HCT116 (cell line): ENCODE data around the gene TMEM181. TPM values are rescaled to one million over a fixed set of nuclear protein-coding genes. Genes with fewer than 3 reads are reported as not detected.

ENCODE experiments used
- ATAC-seq: fragments of 200-7000 bp; cut with Tn5 transposase; 2 replicates; pipeline ENCODE4 v1.9.1; 2020; ENCODE audit warnings: mild to moderate bottlenecking, moderate library complexity
- BruUV-seq: library from RNA; stranded (reverse); fragments of 400-500 nt; replicated peaks from 2 replicates; lab custom pipeline; 2021; lab: Mats Ljungman, UMichigan
- CTCF ChIA-PET: fragments of 300-600 bp; sonication (Branson Sonifier 250); formaldehyde crosslinking; loops from one replicate; lab custom pipeline; 2021; ENCODE audit warnings: antibody characterized with exemption; lab: Charles Lee
- POLR2A ChIA-PET: fragments of 300-600, 350-600 bp; sonication (Branson Sonifier 250); formaldehyde crosslinking; loops from one replicate; lab custom pipeline; 2021; ENCODE audit warnings: antibody characterized with exemption; lab: Charles Lee
- RAD21 ChIA-PET, 2 experiments: fragments of 300-600 bp; sonication (Branson Sonifier 250); formaldehyde crosslinking; loops; one replicate each; lab custom pipeline; 2023; ENCODE audit warnings: low total read pairs in 2 of 2; ENCODE audit not compliant: uncharacterized antibody in 2 of 2, unreplicated experiment in 2 of 2, low non-redundant PET in 1 of 2; lab: Charles Lee
- DNase-seq: peaks from one replicate; pipeline ENCODE4 v3.0.0-alpha.2; 2010; ENCODE audit warnings: low read depth, low spot score
- H2AFZ ChIP-seq: fragments of 200-600 bp; shearing (Covaris generic), sonication (generic); 2 replicates; pipeline ENCODE4 v1.6.1; 2017; ENCODE audit warnings: low read depth, mixed run types, mixed read lengths, antibody characterized with exemption, low read length; ENCODE audit not compliant: poor library complexity, severe bottlenecking
- H3K27ac ChIP-seq: 2 replicates; pipeline ENCODE4 v1.5.1; 2012; ENCODE audit warnings: low read depth, low read length
- H3K27me3 ChIP-seq: fragments of 200-600 bp; sonication (generic); 2 replicates; pipeline ENCODE4 v1.6.1; 2016; ENCODE audit warnings: mixed run types, low read length, mixed read lengths; ENCODE audit not compliant: insufficient read depth
- H3K36me3 ChIP-seq, 2 experiments: fragments of 200-500 bp in 1 of 2; fragments of 200-600 bp in 1 of 2; sonication (Bioruptor generic) in 1 of 2; sonication (generic) in 1 of 2; 2 replicates each; pipeline versions ENCODE4 v1.5.1 to v1.6.1; 2014 to 2016; ENCODE audit warnings: low read length in 2 of 2, inconsistent platforms in 1 of 2, mixed read lengths in 1 of 2, mixed run types in 1 of 2; ENCODE audit not compliant: insufficient read depth in 2 of 2, control insufficient read depth in 1 of 2
- H3K4me1 ChIP-seq, 2 experiments: fragments of 200-600 bp in 1 of 2; sonication (generic) in 1 of 2; 2 replicates each; pipeline versions ENCODE4 v1.5.1 to v1.6.1; 2012 to 2017; ENCODE audit warnings: low read length in 2 of 2, inconsistent platforms in 1 of 2, mild to moderate bottlenecking in 1 of 2, mixed read lengths in 1 of 2, mixed run types in 1 of 2, moderate library complexity in 1 of 2; ENCODE audit not compliant: insufficient read depth in 2 of 2, control insufficient read depth in 1 of 2
- H3K4me2 ChIP-seq: fragments of 200-600 bp; sonication (generic); 2 replicates; pipeline ENCODE4 v1.6.1; 2017; ENCODE audit warnings: mixed run types, low read length, mixed read lengths
- H3K4me3 ChIP-seq, 2 experiments: fragments of 200-600 bp in 1 of 2; sonication (generic) in 1 of 2; replicated peaks in 1 of 2; 2 replicates each; pipeline ENCODE4 v1.5.1; 2011 to 2016; ENCODE audit warnings: low read length in 2 of 2, control low read depth in 1 of 2, low read depth in 1 of 2, mild to moderate bottlenecking in 1 of 2, mixed read lengths in 1 of 2, mixed run types in 1 of 2
- H3K79me2 ChIP-seq: fragments of 200-600 bp; sonication (generic); 2 replicates; pipeline ENCODE4 v1.6.1; 2017; ENCODE audit warnings: mild to moderate bottlenecking, mixed run types, low read length, moderate library complexity, mixed read lengths; ENCODE audit not compliant: insufficient read depth
- H3K9ac ChIP-seq: fragments of 200-600 bp; sonication (generic); 2 replicates; pipeline ENCODE4 v1.6.1; 2016; ENCODE audit warnings: low read length, mixed read lengths
- H3K9me2 ChIP-seq: fragments of 200-600 bp; sonication (generic), shearing (Covaris generic); 2 replicates; pipeline ENCODE4 v1.6.1; 2017; ENCODE audit warnings: mixed run types, mild to moderate bottlenecking, moderate library complexity; ENCODE audit not compliant: insufficient read depth
- H3K9me3 ChIP-seq, 2 experiments: fragments of 200-500 bp in 1 of 2; fragments of 200-600 bp in 1 of 2; sonication (Bioruptor generic) in 1 of 2; sonication (generic) in 1 of 2; 2 replicates each; pipeline ENCODE4 v1.6.1; 2014 to 2017; ENCODE audit warnings: low read length in 2 of 2, mixed read lengths in 2 of 2, inconsistent platforms in 1 of 2, low read depth in 1 of 2, mild to moderate bottlenecking in 1 of 2, mixed run types in 1 of 2, moderate library complexity in 1 of 2; ENCODE audit not compliant: control insufficient read depth in 1 of 2, insufficient read depth in 1 of 2
- H4K20me1 ChIP-seq: fragments of 200-600 bp; sonication (generic), shearing (Covaris generic); 2 replicates; pipeline ENCODE4 v1.6.1; 2017; ENCODE audit warnings: mixed run types, mild to moderate bottlenecking, moderate library complexity; ENCODE audit not compliant: insufficient read depth
- CBX3 ChIP-seq: IDR thresholded peaks from 2 replicates; pipeline ENCODE4 v1.6.1; 2012; ENCODE audit warnings: low read depth
- CEBPB ChIP-seq: IDR thresholded peaks from 2 replicates; pipeline ENCODE4 v1.6.1; 2012; ENCODE audit warnings: low read depth
- CTCF ChIP-seq, 3 experiments: fragments of 200-600 bp in 1 of 3; sonication (generic) in 1 of 3; IDR thresholded peaks in 2 of 3; conservative IDR thresholded peaks in 1 of 3; 2 replicates each; pipeline ENCODE4 v1.5.1; 2012 to 2017; ENCODE audit warnings: low read depth in 2 of 3, low read length in 2 of 3, antibody characterized with exemption in 1 of 3, borderline replicate concordance in 1 of 3, control low read depth in 1 of 3, mild to moderate bottlenecking in 1 of 3, mixed read lengths in 1 of 3, mixed run types in 1 of 3, moderate library complexity in 1 of 3; ENCODE audit not compliant: insufficient read depth in 1 of 3
- EGR1 ChIP-seq: IDR thresholded peaks from 2 replicates; pipeline ENCODE4 v1.6.1; 2012; ENCODE audit warnings: low read depth
- ELF1 ChIP-seq: IDR thresholded peaks from 2 replicates; pipeline ENCODE4 v1.6.1; 2012; ENCODE audit warnings: low read depth, borderline replicate concordance
- EZH2 ChIP-seq: fragments of 200-600 bp; sonication (generic); IDR thresholded peaks from 2 replicates; pipeline ENCODE4 v1.6.1; 2017; ENCODE audit warnings: antibody characterized with exemption, mixed run types
- EZH2phosphoT487 ChIP-seq: fragments of 200-600 bp; IDR thresholded peaks from 2 replicates; pipeline ENCODE4 v1.6.1; 2018; ENCODE audit warnings: antibody characterized with exemption, borderline replicate concordance
- FOSL1 ChIP-seq: IDR thresholded peaks from 2 replicates; pipeline ENCODE4 v1.6.1; 2012; ENCODE audit warnings: low read depth
- JUND ChIP-seq: IDR thresholded peaks from 2 replicates; pipeline ENCODE4 v1.6.1; 2012
- MAX ChIP-seq: IDR thresholded peaks from 2 replicates; pipeline ENCODE4 v1.6.1; 2012
- POLR2A ChIP-seq: IDR thresholded peaks from 2 replicates; pipeline ENCODE4 v1.7.0; 2011; ENCODE audit warnings: borderline replicate concordance; ENCODE audit not compliant: insufficient read depth, insufficient read length; ENCODE audit errors: extremely low read depth
- POLR2AphosphoS5 ChIP-seq: IDR thresholded peaks from 2 replicates; pipeline ENCODE4 v1.6.1; 2011; ENCODE audit warnings: mild to moderate bottlenecking, low read depth, low read length, moderate library complexity
- RAD21 ChIP-seq: IDR thresholded peaks from 2 replicates; pipeline ENCODE4 v1.6.1; 2012; ENCODE audit warnings: low read depth, mild to moderate bottlenecking
- SP1 ChIP-seq: IDR thresholded peaks from 2 replicates; pipeline ENCODE4 v1.6.1; 2012; ENCODE audit warnings: low read depth
- SRF ChIP-seq: IDR thresholded peaks from 2 replicates; pipeline ENCODE4 v1.6.1; 2012; ENCODE audit warnings: low read depth
- TCF7L2 ChIP-seq: IDR thresholded peaks from 2 replicates; pipeline ENCODE4 v1.7.0; 2011; ENCODE audit warnings: borderline replicate concordance, inconsistent platforms; ENCODE audit not compliant: insufficient read depth, insufficient read length; ENCODE audit errors: extremely low read depth
- ZFX ChIP-seq: fragments of 450-650 bp; IDR thresholded peaks from 2 replicates; pipeline ENCODE4 v1.6.1; 2017
- intact Hi-C: fragments of 100-400 bp; cut with micrococcal nuclease; formaldehyde crosslinking; loops from 2 replicates; pipeline ENCODE4 v1.10.0; 2022
- total RNA-seq: library from RNA; stranded (reverse); gene quantifications from one replicate; pipeline ENCODE4 v1.2.1, GENCODE V29; 2021; ENCODE audit not compliant: unreplicated experiment
- TF ChIP-seq, protein P1 (sequence below): IDR thresholded peaks from 2 replicates; pipeline ENCODE4 v1.6.1; 2011; ENCODE audit warnings: mild to moderate bottlenecking, low read length, moderate library complexity; ENCODE audit not compliant: insufficient replicate concordance; ENCODE audit errors: extremely low read depth

Gene TMEM181
- total RNA-seq, 1 experiment from 2014 or later = 34.4 TPM

- TF ChIP-seq CTCF (IDR thresholded peaks at IDR 0.05 in 2 of 3, conservative IDR thresholded peaks at IDR 0.05 in 1 of 3; ENCODE audit: borderline replicate concordance in 1 of 3, insufficient read depth in 1 of 3, low read depth in 2 of 3, low read length in 2 of 3) (no peak), EGR1 (no peak), FOSL1 (no peak), JUND (no peak), MAX (no peak)
Observed at GRCh38 chr6:158544428-158544827, 15.5 kb upstream of the TMEM181 start (continued).

DNA sequence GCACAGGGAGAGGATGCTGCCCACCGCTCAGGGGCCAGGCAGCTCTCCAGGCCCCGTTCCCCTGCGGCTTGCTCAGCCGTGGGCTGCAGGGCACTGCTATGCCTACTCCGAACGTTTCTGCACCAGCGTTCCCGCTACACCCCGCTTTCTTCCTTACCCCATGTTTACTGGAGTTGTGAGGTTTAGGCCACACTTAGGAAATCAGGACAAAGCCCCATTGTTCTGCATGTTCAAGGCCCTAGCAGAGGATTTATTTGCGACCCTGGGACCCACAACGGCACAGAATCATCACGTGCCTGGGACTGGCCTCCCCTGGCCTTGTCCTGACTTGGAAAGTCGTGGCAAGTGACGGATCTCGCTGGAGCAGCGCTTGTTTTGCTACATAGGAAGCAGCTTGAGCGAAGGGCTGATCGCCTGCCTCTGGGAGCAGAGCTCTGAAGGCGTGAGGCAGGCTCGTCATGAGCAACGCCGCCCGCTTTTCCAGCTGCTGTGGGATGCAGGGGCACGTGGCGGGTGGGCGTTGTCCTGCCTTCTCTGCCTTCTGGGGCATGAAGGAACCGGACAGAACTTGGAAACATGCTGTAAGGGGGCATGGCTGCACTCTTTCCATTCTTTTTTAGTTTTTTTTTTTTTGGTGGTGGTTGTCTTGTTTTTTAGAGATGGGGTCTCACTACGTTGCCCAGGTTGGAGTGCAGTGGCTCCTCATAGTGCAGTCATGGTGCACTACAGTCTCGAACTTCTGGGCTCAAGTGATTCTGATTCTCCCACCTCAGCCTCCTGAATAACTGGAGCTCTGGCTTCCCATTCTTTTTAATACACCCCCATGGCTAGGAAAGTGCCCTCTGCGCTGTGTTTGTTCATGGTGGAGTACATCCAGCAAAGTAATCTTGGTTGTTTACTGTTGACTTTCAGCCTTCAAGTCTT is 14.6 kb upstream of the TMEM181 start:
- ChIA-PET CTCF (no interaction called here), POLR2A (no interaction called here), RAD21 (no interaction called here)
- ATAC-seq = no peak
- H3K27ac ChIP-seq = no peak overlapping the region
- H3K4me3 ChIP-seq = no peak overlapping the region
- no peaks in the 10 kb centered on the region for H4K20me1 ChIP-seq
- no peaks in the 10 kb centered on the region for H3K79me2 ChIP-seq
- no peaks in the 10 kb centered on the region for H3K27me3 ChIP-seq
- no peaks in the 10 kb centered on the region for H3K36me3 ChIP-seq
- no peaks in the 10 kb centered on the region for H3K4me1 ChIP-seq
- no peaks in the 10 kb centered on the region for H3K9me3 ChIP-seq
- no TSS peak for BruUV-seq
- H3K4me2 ChIP-seq = no peak overlapping the region
- no peaks in the 10 kb centered on the region for H3K9me2 ChIP-seq
- TF ChIP-seq EZH2 (no peak), JUND (no peak), MAX (no peak), POLR2A (no peak), POLR2AphosphoS5 (no peak), CTCF (IDR thresholded peaks at IDR 0.05 in 2 of 3, conservative IDR thresholded peaks at IDR 0.05 in 1 of 3; ENCODE audit: borderline replicate concordance in 1 of 3, insufficient read depth in 1 of 3, low read depth in 2 of 3, low read length in 2 of 3) (no peak), EZH2phosphoT487 (no peak), CBX3 (no peak), ZFX (no peak), RAD21 (no peak), ELF1 (no peak), CEBPB (no peak), SP1 (no peak), FOSL1 (no peak), SRF (no peak), TCF7L2 (no peak)
- TF ChIP-seq, protein P1, sequence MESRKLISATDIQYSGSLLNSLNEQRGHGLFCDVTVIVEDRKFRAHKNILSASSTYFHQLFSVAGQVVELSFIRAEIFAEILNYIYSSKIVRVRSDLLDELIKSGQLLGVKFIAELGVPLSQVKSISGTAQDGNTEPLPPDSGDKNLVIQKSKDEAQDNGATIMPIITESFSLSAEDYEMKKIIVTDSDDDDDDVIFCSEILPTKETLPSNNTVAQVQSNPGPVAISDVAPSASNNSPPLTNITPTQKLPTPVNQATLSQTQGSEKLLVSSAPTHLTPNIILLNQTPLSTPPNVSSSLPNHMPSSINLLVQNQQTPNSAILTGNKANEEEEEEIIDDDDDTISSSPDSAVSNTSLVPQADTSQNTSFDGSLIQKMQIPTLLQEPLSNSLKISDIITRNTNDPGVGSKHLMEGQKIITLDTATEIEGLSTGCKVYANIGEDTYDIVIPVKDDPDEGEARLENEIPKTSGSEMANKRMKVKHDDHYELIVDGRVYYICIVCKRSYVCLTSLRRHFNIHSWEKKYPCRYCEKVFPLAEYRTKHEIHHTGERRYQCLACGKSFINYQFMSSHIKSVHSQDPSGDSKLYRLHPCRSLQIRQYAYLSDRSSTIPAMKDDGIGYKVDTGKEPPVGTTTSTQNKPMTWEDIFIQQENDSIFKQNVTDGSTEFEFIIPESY = no peak
- no peak overlapping the region for H3K9ac ChIP-seq
- DNase-seq = no peak
- no peak overlapping the region for H2AFZ ChIP-seq
- intact Hi-C loops = no loop called here
